Measurements from ENCODE around the gene GPRASP1. TPM values are rescaled to one million over a fixed set of nuclear protein-coding genes. Genes with fewer than 3 reads are reported as not detected.

The GPRASP1 gene
- total and polyA plus RNA-seq, 10 of the 15 experiments (the other 5 are each of a cell fraction or from before 2014, with no cell fraction given): 0.03 to 0.46 (median 0.14) TPM

DNA sequence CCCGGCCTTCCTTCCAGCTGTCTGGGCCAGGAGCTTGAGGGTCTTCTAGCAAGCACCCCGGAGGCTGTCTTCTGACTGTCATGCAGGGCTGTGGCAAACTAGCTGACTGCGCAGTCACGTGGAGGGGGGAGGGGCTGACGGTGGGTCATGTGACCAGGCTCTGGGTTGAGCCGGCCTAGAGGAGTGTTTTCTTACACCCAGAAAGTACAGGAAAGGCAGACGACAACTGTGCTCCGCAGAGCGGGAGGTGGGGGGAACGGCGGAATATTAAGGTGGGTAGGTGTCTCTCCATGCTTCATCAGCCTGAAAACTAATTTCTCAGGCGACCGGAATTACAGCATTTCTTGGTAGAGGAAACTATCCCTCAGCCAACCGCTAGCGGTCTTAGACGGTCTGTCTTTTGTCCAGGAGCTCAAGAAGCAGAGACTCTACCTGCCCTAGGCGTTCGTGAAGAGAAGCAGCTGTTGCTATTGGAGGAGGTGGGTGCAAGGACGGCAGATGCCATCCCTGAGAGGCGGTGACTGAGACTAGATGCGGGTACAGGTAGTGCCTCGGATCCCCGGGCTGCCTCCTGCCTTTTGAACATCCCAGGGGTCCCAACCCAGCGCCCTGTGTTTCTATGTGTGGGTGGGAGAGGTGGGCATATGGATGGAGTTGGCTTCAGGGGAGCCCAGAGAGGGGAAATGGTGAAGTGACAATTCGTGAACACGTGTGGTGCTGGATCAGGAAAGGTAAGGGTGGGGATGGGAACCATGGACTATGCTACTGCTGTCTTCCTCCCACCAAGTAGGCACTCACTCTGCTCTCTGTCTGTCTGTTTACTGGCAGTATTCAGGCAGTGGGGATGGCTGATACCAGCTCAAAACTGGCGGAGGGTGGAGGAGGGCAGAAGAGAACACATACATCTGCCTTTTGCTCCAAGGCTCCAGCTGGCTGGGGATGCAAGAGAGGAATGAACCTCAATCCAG, 8.8 kb downstream of the GPRASP1 start (continued):
- TF ChIP-seq, protein P1, sequence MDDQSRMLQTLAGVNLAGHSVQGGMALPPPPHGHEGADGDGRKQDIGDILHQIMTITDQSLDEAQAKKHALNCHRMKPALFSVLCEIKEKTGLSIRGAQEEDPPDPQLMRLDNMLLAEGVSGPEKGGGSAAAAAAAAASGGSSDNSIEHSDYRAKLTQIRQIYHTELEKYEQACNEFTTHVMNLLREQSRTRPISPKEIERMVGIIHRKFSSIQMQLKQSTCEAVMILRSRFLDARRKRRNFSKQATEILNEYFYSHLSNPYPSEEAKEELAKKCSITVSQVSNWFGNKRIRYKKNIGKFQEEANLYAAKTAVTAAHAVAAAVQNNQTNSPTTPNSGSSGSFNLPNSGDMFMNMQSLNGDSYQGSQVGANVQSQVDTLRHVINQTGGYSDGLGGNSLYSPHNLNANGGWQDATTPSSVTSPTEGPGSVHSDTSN (IDR thresholded peaks at IDR 0.05; ENCODE audit: insufficient replicate concordance, low read depth, low read length): no peak
- TF ChIP-seq EGR1 (IDR thresholded peaks at IDR 0.05; ENCODE audit: borderline replicate concordance in 1 of 2, low read depth in 2 of 2, low read length in 2 of 2): peak in 1 of 2 experiments; percentile 13; a peak in 1 of 3 replicates
- TF ChIP-seq, protein P2, sequence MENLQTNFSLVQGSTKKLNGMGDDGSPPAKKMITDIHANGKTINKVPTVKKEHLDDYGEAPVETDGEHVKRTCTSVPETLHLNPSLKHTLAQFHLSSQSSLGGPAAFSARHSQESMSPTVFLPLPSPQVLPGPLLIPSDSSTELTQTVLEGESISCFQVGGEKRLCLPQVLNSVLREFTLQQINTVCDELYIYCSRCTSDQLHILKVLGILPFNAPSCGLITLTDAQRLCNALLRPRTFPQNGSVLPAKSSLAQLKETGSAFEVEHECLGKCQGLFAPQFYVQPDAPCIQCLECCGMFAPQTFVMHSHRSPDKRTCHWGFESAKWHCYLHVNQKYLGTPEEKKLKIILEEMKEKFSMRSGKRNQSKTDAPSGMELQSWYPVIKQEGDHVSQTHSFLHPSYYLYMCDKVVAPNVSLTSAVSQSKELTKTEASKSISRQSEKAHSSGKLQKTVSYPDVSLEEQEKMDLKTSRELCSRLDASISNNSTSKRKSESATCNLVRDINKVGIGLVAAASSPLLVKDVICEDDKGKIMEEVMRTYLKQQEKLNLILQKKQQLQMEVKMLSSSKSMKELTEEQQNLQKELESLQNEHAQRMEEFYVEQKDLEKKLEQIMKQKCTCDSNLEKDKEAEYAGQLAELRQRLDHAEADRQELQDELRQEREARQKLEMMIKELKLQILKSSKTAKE (IDR thresholded peaks at IDR 0.05; ENCODE audit: low read depth, poor library complexity, severe bottlenecking): no peak
- no peak for TF ChIP-seq MTA2 (IDR thresholded peaks at IDR 0.05; ENCODE audit: low read depth)
- TF ChIP-seq STAT3 (IDR thresholded peaks at IDR 0.05; ENCODE audit: low read depth, low read length): no peak
- TF ChIP-seq, protein P3, sequence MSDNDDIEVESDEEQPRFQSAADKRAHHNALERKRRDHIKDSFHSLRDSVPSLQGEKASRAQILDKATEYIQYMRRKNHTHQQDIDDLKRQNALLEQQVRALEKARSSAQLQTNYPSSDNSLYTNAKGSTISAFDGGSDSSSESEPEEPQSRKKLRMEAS (IDR thresholded peaks at IDR 0.05; ENCODE audit: low read depth, low read length): peak; percentile 94
- TF ChIP-seq RBBP5 (conservative IDR thresholded peaks at IDR 0.05): no peak
- no peak for TF ChIP-seq JUNB (IDR thresholded peaks at IDR 0.05)
- TF ChIP-seq BHLHE40 (IDR thresholded peaks at IDR 0.05; ENCODE audit: borderline replicate concordance in 1 of 2, low read depth in 2 of 2, low read length in 1 of 2): peak; percentile 82 to 90
- TF ChIP-seq, protein P4, sequence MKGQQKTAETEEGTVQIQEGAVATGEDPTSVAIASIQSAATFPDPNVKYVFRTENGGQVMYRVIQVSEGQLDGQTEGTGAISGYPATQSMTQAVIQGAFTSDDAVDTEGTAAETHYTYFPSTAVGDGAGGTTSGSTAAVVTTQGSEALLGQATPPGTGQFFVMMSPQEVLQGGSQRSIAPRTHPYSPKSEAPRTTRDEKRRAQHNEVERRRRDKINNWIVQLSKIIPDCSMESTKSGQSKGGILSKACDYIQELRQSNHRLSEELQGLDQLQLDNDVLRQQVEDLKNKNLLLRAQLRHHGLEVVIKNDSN (IDR thresholded peaks at IDR 0.05; ENCODE audit: borderline replicate concordance, extremely low read length, insufficient read depth, low read depth, low read length): peak; percentile 97
- TF ChIP-seq, protein P5, sequence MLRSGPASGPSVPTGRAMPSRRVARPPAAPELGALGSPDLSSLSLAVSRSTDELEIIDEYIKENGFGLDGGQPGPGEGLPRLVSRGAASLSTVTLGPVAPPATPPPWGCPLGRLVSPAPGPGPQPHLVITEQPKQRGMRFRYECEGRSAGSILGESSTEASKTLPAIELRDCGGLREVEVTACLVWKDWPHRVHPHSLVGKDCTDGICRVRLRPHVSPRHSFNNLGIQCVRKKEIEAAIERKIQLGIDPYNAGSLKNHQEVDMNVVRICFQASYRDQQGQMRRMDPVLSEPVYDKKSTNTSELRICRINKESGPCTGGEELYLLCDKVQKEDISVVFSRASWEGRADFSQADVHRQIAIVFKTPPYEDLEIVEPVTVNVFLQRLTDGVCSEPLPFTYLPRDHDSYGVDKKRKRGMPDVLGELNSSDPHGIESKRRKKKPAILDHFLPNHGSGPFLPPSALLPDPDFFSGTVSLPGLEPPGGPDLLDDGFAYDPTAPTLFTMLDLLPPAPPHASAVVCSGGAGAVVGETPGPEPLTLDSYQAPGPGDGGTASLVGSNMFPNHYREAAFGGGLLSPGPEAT (IDR thresholded peaks at IDR 0.05; ENCODE audit: low read depth): 0 out of 2 replicates have a peak, but pooled peaks have one; percentile 26
- TF ChIP-seq CHD2 (IDR thresholded peaks at IDR 0.05; ENCODE audit: borderline replicate concordance, low read depth, low read length): no peak
- no peak for TF ChIP-seq RUNX3 (IDR thresholded peaks at IDR 0.05; ENCODE audit: low read length)
- TF ChIP-seq RAD21 (IDR thresholded peaks at IDR 0.05; ENCODE audit: insufficient read depth, low read depth, low read length): no peak
- no peak for TF ChIP-seq POLR2AphosphoS2 (IDR thresholded peaks at IDR 0.05; ENCODE audit: low read depth, low read length)
- TF ChIP-seq STAT1 (conservative IDR thresholded peaks at IDR 0.05): no peak
- peak; percentile 80 for TF ChIP-seq POLR2A (IDR thresholded peaks at IDR 0.05; ENCODE audit: low read depth, low read length)
- no peak for TF ChIP-seq ZZZ3 (IDR thresholded peaks at IDR 0.05; ENCODE audit: control insufficient read depth, insufficient read length, low read depth)
- TF ChIP-seq POLR2AphosphoS5 (IDR thresholded peaks at IDR 0.05; ENCODE audit: low read length): peak; percentile 67
- no peak for TF ChIP-seq FOXM1 (IDR thresholded peaks at IDR 0.05; ENCODE audit: low read depth, low read length)
- no peak for TF ChIP-seq GATAD2B (conservative IDR thresholded peaks at IDR 0.05; ENCODE audit: low read depth)
